ENCODE data around the gene ATP2B3. TPM values are rescaled to one million over a fixed set of nuclear protein-coding genes. Genes with fewer than 3 reads are reported as not detected.

Gene ATP2B3
- total and polyA plus RNA-seq, 9 of the 15 experiments (the other 6 are each of a cell fraction or from before 2014, with no cell fraction given) = 0.04 TPM; not detected in 8

DNA sequence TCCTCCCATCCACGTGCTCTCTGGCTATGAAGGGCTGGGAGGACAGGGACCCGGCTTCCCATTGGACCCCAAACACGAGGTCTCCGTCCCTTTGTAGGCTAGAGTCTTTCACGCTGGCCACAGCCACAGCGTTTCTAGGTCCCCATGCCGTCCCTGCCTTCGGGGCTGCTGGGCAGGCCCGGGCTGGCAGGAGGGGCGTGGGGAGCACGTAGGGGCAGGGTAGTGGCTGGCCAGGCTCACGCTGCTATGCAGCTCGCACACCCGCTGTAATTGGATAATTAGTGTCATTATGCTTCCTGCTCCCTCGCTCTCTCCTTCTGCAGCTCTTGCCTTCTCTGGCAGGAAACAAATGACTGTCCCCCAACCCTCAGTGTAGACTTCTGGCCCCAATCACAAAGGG, 9.8 kb downstream of the ATP2B3 start:
- CTCF ChIA-PET (ENCODE audit: low intra/inter-chr PET ratio) = no interaction called here
- Histone ChIP-seq H3K27ac (ENCODE audit: extremely low read depth, low read depth, low read length) (no peak overlapping the region), H3K36me3 (ENCODE audit: control insufficient read depth, insufficient read depth, low read length) (no peaks in the 10 kb centered on the region), H3K4me1 (replicated peaks in 1 of 2; ENCODE audit: control insufficient read depth in 2 of 2, insufficient read depth in 2 of 2, low read length in 2 of 2) (peaks cover 0 to 4% of the 10 kb centered on the region in 2 experiments; a peak in 2 of 5 replicates), H3K4me3 (no peak overlapping the region), H4K20me1 (replicated peaks; ENCODE audit: control insufficient read depth, insufficient read depth, low read length) (no peaks in the 10 kb centered on the region), H3K9me3 (replicated peaks; ENCODE audit: control insufficient read depth, insufficient read depth, low read depth, low read length) (no peaks in the 10 kb centered on the region), H3K27me3 (ENCODE audit: control insufficient read depth in 2 of 2, insufficient read depth in 2 of 2, low read length in 2 of 2) (peaks cover 25 to 64% of the 10 kb centered on the region in 2 experiments; a peak in 4 of 5 replicates), H3K9me1 (ENCODE audit: control insufficient read depth, insufficient read depth, low read length) (no peaks in the 10 kb centered on the region), H3K79me2 (ENCODE audit: control insufficient read depth, insufficient read depth, low read length) (no peaks in the 10 kb centered on the region), H3K9ac (ENCODE audit: insufficient read depth in 1 of 2, low read depth in 2 of 2, low read length in 2 of 2) (0 out of 4 replicates have a peak overlapping the region, but pooled peaks of 1 of the 2 experiments have one; percentile 17), H3K4me2 (ENCODE audit: insufficient read depth, low read length) (no peak overlapping the region), H2AFZ (ENCODE audit: low read depth, low read length) (no peak overlapping the region)
- no peak for DNase-seq (ENCODE audit: extremely low read depth in 1 of 4, low spot score in 3 of 4)
- intact Hi-C loops (cut with micrococcal nuclease) = no loop called here
- FAIRE-seq = no peak
- in situ Hi-C loops (cut with MboI) = no loop called here
- WGBS (ENCODE audit: insufficient coverage, low coverage, missing lambda C conversion rate) = 18% methylated on average over 9 of the region's 15 CpGs
- BruUV-seq (replicated peaks) = no TSS peak
- POLR2A ChIA-PET = interaction anchor here (0.6 to 0.7 kb wide), 2 partner anchors 40 to 408 kb away, joined by 3 read pairs; partner anchors contain the start of gene NAA10
- TF ChIP-seq POLR2AphosphoS2 (IDR thresholded peaks at IDR 0.05; ENCODE audit: low read length) = no peak
- no peak for TF ChIP-seq ZNF239 (CRISPR knock-in tag; IDR thresholded peaks at IDR 0.05)
- no peak for TF ChIP-seq ZNF274 (IDR thresholded peaks at IDR 0.05; ENCODE audit: borderline replicate concordance, low read depth, low read length)
- TF ChIP-seq CBFA2T2 (conservative IDR thresholded peaks at IDR 0.05) = no peak
- TF ChIP-seq, protein P1, sequence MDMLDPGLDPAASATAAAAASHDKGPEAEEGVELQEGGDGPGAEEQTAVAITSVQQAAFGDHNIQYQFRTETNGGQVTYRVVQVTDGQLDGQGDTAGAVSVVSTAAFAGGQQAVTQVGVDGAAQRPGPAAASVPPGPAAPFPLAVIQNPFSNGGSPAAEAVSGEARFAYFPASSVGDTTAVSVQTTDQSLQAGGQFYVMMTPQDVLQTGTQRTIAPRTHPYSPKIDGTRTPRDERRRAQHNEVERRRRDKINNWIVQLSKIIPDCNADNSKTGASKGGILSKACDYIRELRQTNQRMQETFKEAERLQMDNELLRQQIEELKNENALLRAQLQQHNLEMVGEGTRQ (CRISPR knock-in tag; IDR thresholded peaks at IDR 0.05) = no peak
- no peak for TF ChIP-seq POU5F1 (IDR thresholded peaks at IDR 0.05; ENCODE audit: borderline replicate concordance, low read depth, low read length, partially characterized antibody)
- ATAC-seq = no peak

Measured in K562 (cell line).